Mesenchymal stem cell (in vitro differentiated cells and primary cell): ENCODE results near the gene TNFAIP2.

Experiments used
- DNase-seq: peaks from one replicate; pipeline ENCODE4 v3.0.0-alpha.2; 2013
- H2AFZ ChIP-seq: one replicate; pipeline ENCODE4 v1.6.1; 2013; ENCODE audit warnings: low read depth, mild to moderate bottlenecking, control low read depth, inconsistent platforms, low read length, moderate library complexity
- H2AK5ac ChIP-seq: 2 replicates; pipeline ENCODE4 v1.6.1; 2013; ENCODE audit warnings: low read length, moderate library complexity, mild to moderate bottlenecking, inconsistent platforms; ENCODE audit not compliant: severe bottlenecking
- H2BK120ac ChIP-seq: one replicate; pipeline ENCODE4 v1.6.1; 2013; ENCODE audit warnings: low read depth, mild to moderate bottlenecking, inconsistent platforms, low read length, moderate library complexity
- H2BK12ac ChIP-seq, 2 experiments: one replicate each; pipeline ENCODE4 v1.6.1; 2013; ENCODE audit warnings: inconsistent platforms in 2 of 2, low read length in 2 of 2, mild to moderate bottlenecking in 2 of 2, moderate library complexity in 2 of 2, control low read depth in 1 of 2
- H2BK15ac ChIP-seq: one replicate; pipeline ENCODE4 v1.6.1; 2013; ENCODE audit warnings: mild to moderate bottlenecking, low read depth, inconsistent platforms; ENCODE audit not compliant: poor library complexity, severe bottlenecking
- H2BK5ac ChIP-seq: 2 replicates; pipeline ENCODE4 v1.6.1; 2013; ENCODE audit warnings: low read depth, mild to moderate bottlenecking, low read length, control low read depth, inconsistent platforms; ENCODE audit not compliant: poor library complexity, severe bottlenecking
- H3K14ac ChIP-seq, 2 experiments: one replicate each; pipeline ENCODE4 v1.6.1; 2013; ENCODE audit warnings: inconsistent platforms in 2 of 2, low read length in 2 of 2, control low read depth in 1 of 2, mild to moderate bottlenecking in 1 of 2, moderate library complexity in 1 of 2
- H3K18ac ChIP-seq, 2 experiments: one replicate each; pipeline ENCODE4 v1.6.1; 2013; ENCODE audit warnings: inconsistent platforms in 2 of 2, low read length in 2 of 2, control low read depth in 1 of 2, low read depth in 1 of 2, mild to moderate bottlenecking in 1 of 2
- H3K23ac ChIP-seq, 2 experiments: one replicate each; pipeline ENCODE4 v1.6.1; 2013; ENCODE audit warnings: inconsistent platforms in 2 of 2, low read length in 2 of 2, mild to moderate bottlenecking in 2 of 2, moderate library complexity in 2 of 2, control low read depth in 1 of 2
- H3K27ac ChIP-seq: 2 replicates; pipeline ENCODE4 v1.5.1; 2013; ENCODE audit warnings: mild to moderate bottlenecking, moderate library complexity, low read length, control low read depth, inconsistent platforms; ENCODE audit not compliant: poor library complexity, severe bottlenecking
- H3K27me3 ChIP-seq, 2 experiments: 2 replicates each; pipeline versions ENCODE4 v1.6.1 to v1.7.0; 2013; ENCODE audit warnings: low read length in 2 of 2, mild to moderate bottlenecking in 2 of 2, moderate library complexity in 2 of 2, control low read depth in 1 of 2, inconsistent platforms in 1 of 2; ENCODE audit not compliant: control insufficient read depth in 1 of 2, insufficient read depth in 1 of 2
- H3K36me3 ChIP-seq, 2 experiments: 2 replicates each; pipeline versions ENCODE4 v1.6.1 to v1.7.0; 2013; ENCODE audit warnings: low read length in 2 of 2, control low read depth in 1 of 2, inconsistent platforms in 1 of 2, low read depth in 1 of 2, mild to moderate bottlenecking in 1 of 2; ENCODE audit not compliant: insufficient read depth in 2 of 2, control insufficient read depth in 1 of 2
- H3K4ac ChIP-seq, 2 experiments: one replicate each; pipeline ENCODE4 v1.6.1; 2013; ENCODE audit warnings: inconsistent platforms in 2 of 2, low read length in 2 of 2, mild to moderate bottlenecking in 2 of 2, moderate library complexity in 2 of 2, control low read depth in 1 of 2, low read depth in 1 of 2
- H3K4me1 ChIP-seq: 2 replicates; pipeline ENCODE4 v1.6.1; 2013; ENCODE audit warnings: low read depth, low read length, control low read depth; ENCODE audit not compliant: control insufficient read depth, insufficient read depth
- H3K4me2 ChIP-seq: 2 replicates; pipeline ENCODE4 v1.6.1; 2013; ENCODE audit warnings: low read length, mild to moderate bottlenecking, inconsistent platforms; ENCODE audit not compliant: poor library complexity, severe bottlenecking
- H3K4me3 ChIP-seq, 2 experiments: 2 replicates each; pipeline versions ENCODE4 v1.5.1 to v1.7.0; 2013; ENCODE audit warnings: low read length in 2 of 2, mild to moderate bottlenecking in 2 of 2, control low read depth in 1 of 2, low read depth in 1 of 2; ENCODE audit not compliant: insufficient read depth in 1 of 2
- H3K79me1 ChIP-seq: replicated peaks from 2 replicates; pipeline ENCODE4 v1.6.1; 2013; ENCODE audit warnings: mild to moderate bottlenecking, control low read depth, low read length, inconsistent platforms; ENCODE audit not compliant: poor library complexity, severe bottlenecking
- H3K9ac ChIP-seq: 2 replicates; pipeline ENCODE4 v1.7.0; 2013; ENCODE audit warnings: mild to moderate bottlenecking, low read length, moderate library complexity
- H3K9me3 ChIP-seq: 2 replicates; pipeline ENCODE4 v1.7.0; 2013; ENCODE audit warnings: mild to moderate bottlenecking, low read length; ENCODE audit not compliant: control insufficient read depth
- H4K8ac ChIP-seq: one replicate; pipeline ENCODE4 v1.6.1; 2013; ENCODE audit warnings: inconsistent platforms, mild to moderate bottlenecking, low read length, moderate library complexity
- H4K91ac ChIP-seq: one replicate; pipeline ENCODE4 v1.6.1; 2013; ENCODE audit warnings: mild to moderate bottlenecking, low read length, inconsistent platforms
- WGBS: methylation state at CpG from one replicate; pipeline ENCODE4 v1.1.7; 2013; ENCODE audit warnings: mixed read lengths; 5-methylcytosine and 5-hydroxymethylcytosine counted together

The TNFAIP2 gene

GRCh38 chr14:103124501-103125001, 1.3 kb downstream of the TNFAIP2 start:
- Histone ChIP-seq H4K8ac (peak overlapping the region; percentile 22), H3K27ac (no peak overlapping the region), H3K9me3 (no peaks in the 10 kb centered on the region), H3K23ac (no peak overlapping the region), H3K79me1 (peaks cover 13% of the 10 kb centered on the region), H3K4me3 (peak overlapping the region in 1 of 2 experiments; percentile 91), H3K36me3 (peaks cover 21 to 28% of the 10 kb centered on the region in 2 experiments), H2BK15ac (peak overlapping the region; percentile 55), H3K9ac (peak overlapping the region; percentile 84), H2BK120ac (no peak overlapping the region), H2BK12ac (no peak overlapping the region), H2AFZ (no peak overlapping the region), H3K4ac (no peak overlapping the region), H4K91ac (no peak overlapping the region), H3K27me3 (no peaks in the 10 kb centered on the region), H3K4me1 (peaks cover 82% of the 10 kb centered on the region), H3K14ac (no peak overlapping the region), H2BK5ac (no peak overlapping the region), H2AK5ac (no peak overlapping the region), H3K4me2 (peak overlapping the region; percentile 60), H3K18ac (peak overlapping the region in 1 of 2 experiments; percentile 74)
- 97% methylated on average over 5 of the region's 5 CpGs for WGBS
- DNase-seq, result no peak

- Histone ChIP-seq H2BK12ac (no peak overlapping the region), H2BK5ac (no peak overlapping the region), H3K4me3 (peak overlapping the region in 1 of 2 experiments; percentile 91), H3K9ac (peak overlapping the region; percentile 84), H2AK5ac (peak overlapping the region; percentile 23), H3K27ac (no peak overlapping the region), H2BK120ac (no peak overlapping the region), H2AFZ (no peak overlapping the region), H3K23ac (no peak overlapping the region), H3K79me1 (peaks cover 15% of the 10 kb centered on the region), H4K8ac (no peak overlapping the region), H3K27me3 (no peaks in the 10 kb centered on the region), H3K14ac (no peak overlapping the region), H3K4me1 (peaks cover 90% of the 10 kb centered on the region), H3K4ac (no peak overlapping the region), H3K18ac (no peak overlapping the region), H3K9me3 (no peaks in the 10 kb centered on the region), H3K36me3 (peaks cover 29 to 37% of the 10 kb centered on the region in 2 experiments), H4K91ac (no peak overlapping the region), H3K4me2 (no peak overlapping the region), H2BK15ac (no peak overlapping the region)
- no peak for DNase-seq
- 95% methylated on average over 13 of the region's 13 CpGs for WGBS
These were observed 2.1 kb downstream of the TNFAIP2 start for GRCh38 chr14:103125098-103126070.

DNA sequence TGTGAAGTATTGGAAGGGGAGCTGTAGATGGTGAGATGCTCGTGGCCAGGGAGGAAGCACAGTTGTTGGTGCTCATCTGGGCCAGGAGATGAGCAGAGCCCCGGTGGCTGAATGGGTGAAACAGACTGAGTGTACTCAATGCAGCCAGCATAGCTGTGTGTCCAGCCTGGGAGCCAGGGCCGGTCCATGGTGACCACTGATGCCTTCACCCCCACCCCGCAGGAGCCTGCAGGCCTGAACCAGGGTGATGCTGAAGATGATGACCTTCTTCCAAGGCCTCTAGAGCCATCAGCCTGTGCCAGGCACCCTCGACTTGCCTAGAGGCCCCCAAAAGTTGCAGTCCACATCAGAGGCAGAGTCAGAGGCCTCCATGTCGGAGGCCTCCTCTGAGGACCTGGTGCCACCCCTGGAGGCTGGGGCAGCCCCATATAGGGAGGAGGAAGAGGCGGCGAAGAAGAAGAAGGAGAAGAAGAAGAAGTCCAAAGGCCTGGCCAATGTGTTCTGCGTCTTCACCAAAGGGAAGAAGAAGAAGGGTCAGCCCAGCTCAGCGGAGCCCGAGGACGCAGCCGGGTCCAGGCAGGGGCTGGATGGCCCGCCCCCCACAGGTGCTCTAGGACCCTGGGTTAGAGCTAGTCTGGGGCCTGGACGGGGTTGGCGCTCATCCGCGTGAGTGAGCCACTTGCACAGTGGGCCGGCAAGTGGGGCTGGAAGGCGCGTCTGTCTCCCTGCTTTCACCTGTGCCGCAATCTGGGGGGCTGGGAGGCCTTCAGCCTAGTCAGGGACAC, 3.0 kb downstream of the TNFAIP2 start:
- Histone ChIP-seq H2BK120ac (no peak overlapping the region), H3K79me1 (peaks cover 15% of the 10 kb centered on the region), H2BK5ac (no peak overlapping the region), H2AFZ (no peak overlapping the region), H2BK12ac (no peak overlapping the region), H2BK15ac (peak overlapping the region; percentile 20), H2AK5ac (peak overlapping the region; percentile 41), H3K4me2 (peak overlapping the region; percentile 60), H3K18ac (peak overlapping the region; percentile 30 to 43), H3K4me1 (peaks cover 96% of the 10 kb centered on the region), H3K9ac (peak overlapping the region; percentile 84), H3K4ac (no peak overlapping the region), H3K14ac (no peak overlapping the region), H3K27ac (no peak overlapping the region), H4K8ac (no peak overlapping the region), H4K91ac (no peak overlapping the region), H3K23ac (no peak overlapping the region), H3K36me3 (peaks cover 38 to 42% of the 10 kb centered on the region in 2 experiments), H3K27me3 (no peaks in the 10 kb centered on the region), H3K9me3 (no peaks in the 10 kb centered on the region), H3K4me3 (peak overlapping the region; percentile 32 to 91)
- DNase-seq, result no peak
- 79% methylated on average over 22 of the region's 22 CpGs for WGBS
